Caco-2 (cell line): ENCODE data around the gene GLMN. TPM values are rescaled to one million over a fixed set of nuclear protein-coding genes. Genes with fewer than 3 reads are reported as not detected.

ENCODE experiments used
- BruUV-seq: library from RNA; stranded (reverse); fragments of 400-500 nt; replicated peaks from 2 replicates; lab custom pipeline; 2021; lab: Mats Ljungman, UMichigan
- CTCF ChIA-PET: fragments of 300-600 bp; sonication (Branson Sonifier 250); formaldehyde crosslinking; loops from one replicate; lab custom pipeline; 2022; ENCODE audit warnings: antibody characterized with exemption; lab: Charles Lee
- POLR2A ChIA-PET: fragments of 300-600 bp; sonication (Branson Sonifier 250); formaldehyde crosslinking; loops from one replicate; lab custom pipeline; 2022; ENCODE audit warnings: antibody characterized with exemption; lab: Charles Lee
- DNase-seq, 2 experiments: peaks; one replicate each; pipeline versions ENCODE4 v3.0.0 to v3.0.0-alpha.2; 2020 to 2022
- H3K27me3 ChIP-seq: replicated peaks from 2 replicates; pipeline ENCODE4 v1.6.0; 2011; ENCODE audit warnings: low read length; ENCODE audit not compliant: control insufficient read depth, insufficient read depth
- H3K36me3 ChIP-seq: 2 replicates; pipeline ENCODE4 v1.5.1; 2011; ENCODE audit warnings: low read length; ENCODE audit not compliant: control insufficient read depth, insufficient read depth
- H3K4me1 ChIP-seq: fragments of 250-450 bp; sonication (Bioruptor Pico); 2 replicates; pipeline ENCODE4 v1.5.1; 2020; ENCODE audit warnings: mild to moderate bottlenecking
- H3K4me3 ChIP-seq: 2 replicates; pipeline ENCODE4 v1.5.1; 2011; ENCODE audit warnings: low read depth, mild to moderate bottlenecking, control low read depth, low read length
- H3K9me3 ChIP-seq: fragments of 250-450 bp; sonication (Bioruptor Pico); 2 replicates; pipeline ENCODE4 v1.5.1; 2020; ENCODE audit warnings: mild to moderate bottlenecking, moderate library complexity
- H3K27ac Mint-ChIP-seq: one replicate; pipeline ENCODE4 v1.8.0; 2022; ENCODE audit warnings: mixed read lengths; ENCODE audit not compliant: unreplicated experiment
- H3K27me3 Mint-ChIP-seq: one replicate; pipeline ENCODE4 v1.8.0; 2022; ENCODE audit warnings: mixed read lengths; ENCODE audit not compliant: insufficient read depth, unreplicated experiment
- H3K36me3 Mint-ChIP-seq: one replicate; pipeline ENCODE4 v1.8.0; 2022; ENCODE audit warnings: mild to moderate bottlenecking, mixed read lengths; ENCODE audit not compliant: insufficient read depth, unreplicated experiment
- H3K4me1 Mint-ChIP-seq: one replicate; pipeline ENCODE4 v1.8.0; 2022; ENCODE audit warnings: low read depth, mixed read lengths; ENCODE audit not compliant: unreplicated experiment
- H3K4me3 Mint-ChIP-seq: one replicate; pipeline ENCODE4 v1.8.0; 2022; ENCODE audit warnings: mild to moderate bottlenecking, moderate library complexity, mixed read lengths; ENCODE audit not compliant: unreplicated experiment
- H3K9me3 Mint-ChIP-seq: one replicate; pipeline ENCODE4 v1.8.0; 2022; ENCODE audit warnings: mixed read lengths; ENCODE audit not compliant: unreplicated experiment
- intact Hi-C: fragments of 100-400 bp; cut with micrococcal nuclease; formaldehyde crosslinking; loops from one replicate; pipeline ENCODE4 v1.10.0; 2022; ENCODE audit not compliant: unreplicated experiment
- total RNA-seq: library from RNA; stranded (reverse); gene quantifications from 2 replicates; pipeline ENCODE4 v1.2.3, GENCODE V29; 2022
- TF ChIP-seq, protein P1 (sequence below), 2 experiments: fragments of 200-600 bp in 1 of 2; IDR thresholded peaks; 1 replicate in 1 of 2; 2 replicates in 1 of 2; pipeline versions ENCODE4 v1.5.1 to v1.8.0; 2011 to 2022; ENCODE audit warnings: antibody characterized with exemption in 1 of 2, control low read depth in 1 of 2, inconsistent platforms in 1 of 2, low read depth in 1 of 2, low read length in 1 of 2, mild to moderate bottlenecking in 1 of 2, moderate library complexity in 1 of 2; ENCODE audit not compliant: insufficient read depth in 1 of 2, severe bottlenecking in 1 of 2, unreplicated experiment in 1 of 2

GLMN gene
- total RNA-seq, 1 experiment from 2014 or later = 12.9 TPM

DNA sequence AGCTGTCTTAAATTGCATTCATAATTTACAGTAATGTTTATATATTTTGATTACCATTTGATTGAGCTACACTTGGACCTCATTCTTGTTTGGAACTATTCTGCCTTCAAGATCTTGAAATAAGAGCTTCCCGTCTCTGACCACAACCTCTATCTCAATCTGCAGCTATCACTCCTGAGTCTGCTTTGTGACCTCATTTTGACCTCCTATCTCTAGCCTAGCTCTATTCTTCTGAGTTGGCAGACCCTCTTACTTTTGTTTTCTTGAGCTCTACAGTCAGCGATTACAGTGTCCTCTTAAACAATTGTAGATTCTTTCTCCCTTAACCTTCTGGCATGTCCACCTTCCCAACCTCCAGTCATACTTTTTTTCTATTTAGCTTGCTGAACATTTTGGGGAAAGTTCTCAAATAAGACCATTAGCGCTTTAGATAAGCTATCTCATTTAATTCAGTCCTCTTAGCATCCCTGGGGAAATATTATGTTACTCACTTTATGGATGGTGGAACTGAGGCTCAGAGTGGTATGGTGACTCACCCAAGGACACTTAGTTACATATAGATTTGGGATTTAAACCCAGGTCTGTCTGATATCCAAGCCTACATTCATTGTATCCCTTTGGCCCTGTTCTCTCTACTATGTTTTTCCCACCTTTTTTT lies 19.2 kb upstream of the GLMN start:
- H3K4me3 Mint-ChIP-seq = no peak overlapping the region
- H3K36me3 Mint-ChIP-seq = no peaks in the 10 kb centered on the region
- H3K27me3 Mint-ChIP-seq = no peaks in the 10 kb centered on the region
- no peaks in the 10 kb centered on the region for H3K36me3 ChIP-seq
- no peaks in the 10 kb centered on the region for H3K4me1 Mint-ChIP-seq
- BruUV-seq = no TSS peak
- ChIA-PET POLR2A (no interaction called here), CTCF (no interaction called here)
- TF ChIP-seq, protein P1, sequence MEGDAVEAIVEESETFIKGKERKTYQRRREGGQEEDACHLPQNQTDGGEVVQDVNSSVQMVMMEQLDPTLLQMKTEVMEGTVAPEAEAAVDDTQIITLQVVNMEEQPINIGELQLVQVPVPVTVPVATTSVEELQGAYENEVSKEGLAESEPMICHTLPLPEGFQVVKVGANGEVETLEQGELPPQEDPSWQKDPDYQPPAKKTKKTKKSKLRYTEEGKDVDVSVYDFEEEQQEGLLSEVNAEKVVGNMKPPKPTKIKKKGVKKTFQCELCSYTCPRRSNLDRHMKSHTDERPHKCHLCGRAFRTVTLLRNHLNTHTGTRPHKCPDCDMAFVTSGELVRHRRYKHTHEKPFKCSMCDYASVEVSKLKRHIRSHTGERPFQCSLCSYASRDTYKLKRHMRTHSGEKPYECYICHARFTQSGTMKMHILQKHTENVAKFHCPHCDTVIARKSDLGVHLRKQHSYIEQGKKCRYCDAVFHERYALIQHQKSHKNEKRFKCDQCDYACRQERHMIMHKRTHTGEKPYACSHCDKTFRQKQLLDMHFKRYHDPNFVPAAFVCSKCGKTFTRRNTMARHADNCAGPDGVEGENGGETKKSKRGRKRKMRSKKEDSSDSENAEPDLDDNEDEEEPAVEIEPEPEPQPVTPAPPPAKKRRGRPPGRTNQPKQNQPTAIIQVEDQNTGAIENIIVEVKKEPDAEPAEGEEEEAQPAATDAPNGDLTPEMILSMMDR (IDR thresholded peaks at IDR 0.05; ENCODE audit: insufficient read depth in 1 of 2, low read depth in 1 of 2, low read length in 1 of 2, severe bottlenecking in 1 of 2, unreplicated experiment in 1 of 2) = no peak
- H3K9me3 ChIP-seq = no peaks in the 10 kb centered on the region
- H3K4me1 ChIP-seq = no peaks in the 10 kb centered on the region
- H3K27ac Mint-ChIP-seq = no peak overlapping the region
- H3K27me3 ChIP-seq = no peaks in the 10 kb centered on the region
- H3K4me3 ChIP-seq = no peak overlapping the region
- intact Hi-C loops = loop anchor here (10.0 kb wide), 2 partner anchors 167 to 277 kb away; partner anchors contain the start of gene GFI1
- no peaks in the 10 kb centered on the region for H3K9me3 Mint-ChIP-seq
- DNase-seq = no peak

DNA sequence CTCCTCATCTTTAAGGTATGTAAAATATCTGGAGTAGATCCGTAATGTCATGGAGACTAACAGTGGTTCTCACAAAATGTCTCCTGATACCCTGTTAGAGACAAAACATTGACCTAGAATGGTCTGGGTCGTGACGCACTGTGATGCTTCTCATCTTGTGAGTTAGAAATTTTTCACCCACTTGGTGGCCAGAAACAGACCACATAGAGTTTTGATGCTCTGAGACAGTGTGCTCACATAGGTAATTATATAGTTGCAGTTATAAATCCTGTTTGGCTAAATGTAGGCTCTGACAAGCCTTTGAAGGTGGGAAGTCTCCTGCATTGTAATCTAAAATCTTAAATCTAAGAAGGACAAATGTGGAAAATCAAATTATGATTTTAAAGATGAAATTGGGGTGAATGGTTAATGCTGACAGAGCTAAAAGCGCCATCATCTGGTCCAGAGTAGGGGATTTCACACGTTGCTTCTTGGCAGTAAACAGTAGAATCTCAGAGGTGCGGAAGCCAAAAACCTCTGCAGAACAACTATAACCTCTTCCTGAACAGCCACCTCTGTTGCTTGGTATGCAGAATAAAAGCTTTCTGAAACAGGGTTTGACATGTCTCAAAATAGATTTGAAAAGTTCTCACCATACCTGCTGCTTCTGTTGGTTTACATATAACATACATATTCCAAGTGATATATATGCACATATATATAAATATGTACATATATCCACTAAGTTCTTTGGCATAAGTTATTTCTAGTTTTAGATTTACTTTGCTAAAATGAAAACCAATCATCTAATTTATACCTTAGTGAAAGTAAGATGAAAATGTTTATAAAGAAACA lies 17.2 kb upstream of the GLMN start:
- POLR2A ChIA-PET = no interaction called here
- TF ChIP-seq, protein P1 (IDR thresholded peaks at IDR 0.05; ENCODE audit: insufficient read depth in 1 of 2, low read depth in 1 of 2, low read length in 1 of 2, severe bottlenecking in 1 of 2, unreplicated experiment in 1 of 2) = no peak
- Histone ChIP-seq H3K4me1 (no peaks in the 10 kb centered on the region), H3K27me3 (no peaks in the 10 kb centered on the region), H3K9me3 (no peaks in the 10 kb centered on the region), H3K4me3 (no peak overlapping the region), H3K36me3 (no peaks in the 10 kb centered on the region)
- Mint-ChIP-seq H3K4me3 (no peak overlapping the region), H3K27ac (no peak overlapping the region), H3K9me3 (no peaks in the 10 kb centered on the region), H3K4me1 (no peaks in the 10 kb centered on the region), H3K27me3 (no peaks in the 10 kb centered on the region), H3K36me3 (no peaks in the 10 kb centered on the region)
- no peak for DNase-seq
- no TSS peak for BruUV-seq
- CTCF ChIA-PET = no interaction called here
- intact Hi-C loops = loop anchor here (10.0 kb wide), 2 partner anchors 169 to 279 kb away; partner anchors contain the start of gene GFI1

GRCh38 chr1:92314024-92314423 lies 15.2 kb upstream of the GLMN start:
- no peaks in the 10 kb centered on the region for H3K27me3 Mint-ChIP-seq
- Histone ChIP-seq H3K9me3 (no peaks in the 10 kb centered on the region), H3K36me3 (no peaks in the 10 kb centered on the region), H3K4me1 (no peaks in the 10 kb centered on the region), H3K27me3 (no peaks in the 10 kb centered on the region), H3K4me3 (no peak overlapping the region)
- no peaks in the 10 kb centered on the region for H3K4me1 Mint-ChIP-seq
- ChIA-PET POLR2A (no interaction called here), CTCF (no interaction called here)
- H3K9me3 Mint-ChIP-seq = no peaks in the 10 kb centered on the region
- no peak for DNase-seq
- TF ChIP-seq, protein P1 (IDR thresholded peaks at IDR 0.05; ENCODE audit: insufficient read depth in 1 of 2, low read depth in 1 of 2, low read length in 1 of 2, severe bottlenecking in 1 of 2, unreplicated experiment in 1 of 2) = no peak
- intact Hi-C loops = loop anchor here (10.0 kb wide), 2 partner anchors 171 to 281 kb away; partner anchors contain the start of gene GFI1
- H3K4me3 Mint-ChIP-seq = no peak overlapping the region
- H3K36me3 Mint-ChIP-seq = no peaks in the 10 kb centered on the region
- no peak overlapping the region for H3K27ac Mint-ChIP-seq
- no TSS peak for BruUV-seq
